Raji (cell line): Measurements from ENCODE around the gene RAE1.

Source experiments
- POLR2A ChIP-seq: IDR thresholded peaks from 2 replicates; pipeline ENCODE4 v1.6.1; 2011; ENCODE audit warnings: low read depth, low read length, control low read depth; ENCODE audit not compliant: insufficient read depth

The RAE1 gene

GRCh38 chr20:57407541-57407956 is 56.5 kb downstream of the RAE1 start:
- no peak for TF ChIP-seq POLR2A

GRCh38 chr20:57408131-57408530 is 57.1 kb downstream of the RAE1 start:
- no peak for TF ChIP-seq POLR2A

GRCh38 chr20:57408536-57409233 is 57.6 kb downstream of the RAE1 start:
- TF ChIP-seq POLR2A: no peak

GRCh38 chr20:57409316-57409671 is 58.2 kb downstream of the RAE1 start:
- no peak for TF ChIP-seq POLR2A

GRCh38 chr20:57409672-57410397 is 58.8 kb downstream of the RAE1 start:
- no peak for TF ChIP-seq POLR2A

GRCh38 chr20:57410398-57410920 is 59.4 kb downstream of the RAE1 start:
- TF ChIP-seq POLR2A: no peak

GRCh38 chr20:57410924-57411323 is 59.9 kb downstream of the RAE1 start:
- TF ChIP-seq POLR2A: no peak

- TF ChIP-seq POLR2A: no peak
Measured at GRCh38 chr20:57411406-57412283, 60.6 kb downstream of the RAE1 start.

GRCh38 chr20:57412347-57413029 is 61.4 kb downstream of the RAE1 start:
- no peak for TF ChIP-seq POLR2A

GRCh38 chr20:57413986-57414385 is 62.9 kb downstream of the RAE1 start:
- no peak for TF ChIP-seq POLR2A

- no peak for TF ChIP-seq POLR2A
Measured at GRCh38 chr20:57414867-57415592, 64.0 kb downstream of the RAE1 start.

GRCh38 chr20:57415771-57416170 is 64.7 kb downstream of the RAE1 start:
- no peak for TF ChIP-seq POLR2A

GRCh38 chr20:57416296-57417022 is 65.4 kb downstream of the RAE1 start:
- no peak for TF ChIP-seq POLR2A
